IMR-90 (cell line): ENCODE measurements around the gene FNDC3A. TPM values are rescaled to one million over a fixed set of nuclear protein-coding genes. Genes with fewer than 3 reads are reported as not detected.
"Not testable (repeated sequence)": the region's sequence is repeated elsewhere in the genome, so short reads cannot be mapped to it uniquely, and the experiment has no call there.

ENCODE experiments used
- ATAC-seq: fragments of 200-7000 bp; cut with Tn5 transposase; 2 replicates; pipeline ENCODE4 v1.9.1; 2020; ENCODE audit warnings: low read depth, mild to moderate bottlenecking, moderate library complexity
- BruUV-seq: library from RNA; stranded (reverse); fragments of 400-500 nt; replicated peaks from 2 replicates; lab custom pipeline; 2021; lab: Mats Ljungman, UMichigan
- CTCF ChIA-PET: fragments of 300-600 bp; formaldehyde crosslinking; extraction: SDS; loops from one replicate; lab custom pipeline; 2021; ENCODE audit warnings: antibody characterized with exemption; lab: Yijun Ruan, JAX
- POLR2A ChIA-PET: fragments of 300-600 bp; sonication (Branson Sonifier 250); formaldehyde crosslinking; loops from one replicate; lab custom pipeline; 2022; ENCODE audit warnings: antibody characterized with exemption; ENCODE audit not compliant: unreplicated experiment; lab: Charles Lee
- DNase-seq: peaks from one replicate; pipeline ENCODE4 v3.0.0; 2013
- H2AFZ ChIP-seq: replicated peaks from 2 replicates; pipeline ENCODE3; 2013; ENCODE audit warnings: low read length, mild to moderate bottlenecking; ENCODE audit not compliant: poor library complexity
- H2AK5ac ChIP-seq: 2 replicates; pipeline ENCODE4 v1.6.1; 2013; ENCODE audit warnings: low read depth, low read length, inconsistent platforms
- H2AK9ac ChIP-seq: replicated peaks from 2 replicates; pipeline ENCODE3; 2013; ENCODE audit warnings: mild to moderate bottlenecking, low read depth, low read length, moderate library complexity; ENCODE audit not compliant: poor library complexity
- H2BK120ac ChIP-seq: 2 replicates; pipeline ENCODE4 v1.6.1; 2013; ENCODE audit warnings: low read depth, low read length, inconsistent platforms
- H2BK15ac ChIP-seq: 3 replicates; pipeline ENCODE4 v1.6.1; 2013; ENCODE audit warnings: low read depth, low read length, inconsistent platforms
- H2BK20ac ChIP-seq: 2 replicates; pipeline ENCODE4 v1.6.1; 2013; ENCODE audit warnings: low read depth, mild to moderate bottlenecking, inconsistent platforms, low read length, moderate library complexity
- H2BK5ac ChIP-seq: 2 replicates; pipeline ENCODE4 v1.6.1; 2013; ENCODE audit warnings: mild to moderate bottlenecking, low read depth, low read length, inconsistent platforms; ENCODE audit not compliant: poor library complexity, severe bottlenecking
- H3K14ac ChIP-seq: replicated peaks from 2 replicates; pipeline ENCODE4 v1.6.1; 2013; ENCODE audit warnings: low read depth, low read length, inconsistent platforms
- H3K18ac ChIP-seq: 2 replicates; pipeline ENCODE4 v1.6.1; 2013; ENCODE audit warnings: low read depth, low read length, control low read depth
- H3K23ac ChIP-seq: 2 replicates; pipeline ENCODE4 v1.6.1; 2013; ENCODE audit warnings: low read depth, low read length, inconsistent platforms
- H3K27ac ChIP-seq: 2 replicates; pipeline ENCODE4 v1.5.1; 2013; ENCODE audit warnings: mild to moderate bottlenecking, control low read depth, low read length; ENCODE audit not compliant: insufficient read depth
- H3K27me3 ChIP-seq: 2 replicates; pipeline ENCODE4 v1.6.1; 2013; ENCODE audit warnings: low read length; ENCODE audit not compliant: control insufficient read depth, insufficient read depth
- H3K36me3 ChIP-seq: 2 replicates; pipeline ENCODE4 v1.6.1; 2013; ENCODE audit warnings: low read length, mixed read lengths; ENCODE audit not compliant: control insufficient read depth, insufficient read depth
- H3K4ac ChIP-seq: 2 replicates; pipeline ENCODE4 v1.6.1; 2013; ENCODE audit warnings: low read depth, low read length, inconsistent platforms
- H3K4me1 ChIP-seq: 2 replicates; pipeline ENCODE4 v1.6.1; 2013; ENCODE audit warnings: low read length, mixed read lengths; ENCODE audit not compliant: control insufficient read depth, insufficient read depth
- H3K4me2 ChIP-seq: 2 replicates; pipeline ENCODE4 v1.6.1; 2013; ENCODE audit warnings: low read depth, mild to moderate bottlenecking, control low read depth, low read length, moderate library complexity
- H3K4me3 ChIP-seq: 2 replicates; pipeline ENCODE4 v1.5.1; 2013; ENCODE audit warnings: low read depth, mild to moderate bottlenecking, control low read depth, low read length, moderate library complexity; ENCODE audit not compliant: insufficient read depth
- H3K56ac ChIP-seq: 2 replicates; pipeline ENCODE4 v1.6.1; 2013; ENCODE audit warnings: low read length, inconsistent platforms; ENCODE audit not compliant: insufficient read depth; ENCODE audit errors: extremely low read depth
- H3K79me1 ChIP-seq, 2 experiments: 2 replicates each; pipeline ENCODE4 v1.6.1; 2013; ENCODE audit warnings: low read length in 2 of 2, inconsistent platforms in 1 of 2, low read depth in 1 of 2
- H3K9ac ChIP-seq: 2 replicates; pipeline ENCODE4 v1.6.1; 2013; ENCODE audit warnings: low read depth, low read length, control low read depth
- H3K9me1 ChIP-seq: 2 replicates; pipeline ENCODE4 v1.6.1; 2013; ENCODE audit warnings: low read length, inconsistent platforms; ENCODE audit not compliant: insufficient read depth
- H3K9me3 ChIP-seq: 2 replicates; pipeline ENCODE4 v1.6.1; 2013; ENCODE audit warnings: low read length; ENCODE audit not compliant: control insufficient read depth, insufficient read depth
- H4K20me1 ChIP-seq: 2 replicates; pipeline ENCODE4 v1.6.1; 2013; ENCODE audit warnings: low read length, inconsistent platforms; ENCODE audit not compliant: insufficient read depth
- H4K5ac ChIP-seq: 2 replicates; pipeline ENCODE4 v1.6.1; 2013; ENCODE audit warnings: mild to moderate bottlenecking, low read depth, low read length, control low read depth
- H4K8ac ChIP-seq, 2 experiments: 2 replicates each; pipeline ENCODE4 v1.6.1; 2013; ENCODE audit warnings: low read depth in 2 of 2, low read length in 2 of 2, control low read depth in 1 of 2, inconsistent platforms in 1 of 2
- H4K91ac ChIP-seq: 2 replicates; pipeline ENCODE4 v1.6.1; 2013; ENCODE audit warnings: low read depth, low read length, inconsistent platforms; ENCODE audit not compliant: insufficient read depth
- CHD1 ChIP-seq: IDR thresholded peaks from 2 replicates; pipeline ENCODE4 v1.6.1; 2012; ENCODE audit warnings: low read depth, low read length, improper control_type of control experiment
- NFE2L2 ChIP-seq: fragments of 150-350 bp; IDR thresholded peaks from 2 replicates; pipeline ENCODE4 v1.6.1; 2016; ENCODE audit warnings: low read depth, mild to moderate bottlenecking, low read length
- SMC3 ChIP-seq: fragments of 150-350 bp; IDR thresholded peaks from 2 replicates; pipeline ENCODE4 v1.6.1; 2016; ENCODE audit warnings: low read depth, mild to moderate bottlenecking, antibody characterized with exemption, low read length, moderate library complexity
- WGBS, 2 experiments: methylation state at CpG; one replicate each; pipeline versions ENCODE4 v1.1.5 to v1.1.7; 2013; ENCODE audit warnings: missing lambda C conversion rate in 2 of 2; ENCODE audit not compliant: insufficient read length in 1 of 2; ENCODE audit errors: extremely low coverage in 2 of 2; 5-methylcytosine and 5-hydroxymethylcytosine counted together
- dilution Hi-C: fragments of 300-500 bp; cut with HindIII; formaldehyde crosslinking; loops from one replicate; pipeline ENCODE4 v1.14.3; 2018; ENCODE audit warnings: low sequenced_read_pairs; ENCODE audit not compliant: unreplicated experiment
- in situ Hi-C: fragments of 300-500 bp; cut with MboI; formaldehyde crosslinking; loops from 3 replicates; pipeline ENCODE4 v1.14.3; 2019; ENCODE audit warnings: low sequenced_read_pairs, inconsistent platforms, mixed read lengths
- intact Hi-C: fragments of 100-400 bp; cut with micrococcal nuclease; formaldehyde crosslinking; loops from 2 replicates; pipeline ENCODE4 v1.10.0; 2022
- polyA plus RNA-seq, 3 experiments: library from polyadenylated mRNA; depleted of rRNA; stranded (reverse); fragments of >200 nt; gene quantifications; 2 replicates each; pipeline ENCODE4 v1.2.3, GENCODE V29; 2012; ENCODE audit warnings: low replicate concordance in 1 of 3
- total RNA-seq: library from RNA; depleted of rRNA; stranded (reverse); fragments of >200 nt; gene quantifications from 2 replicates; pipeline ENCODE4 v1.2.3, GENCODE V29; 2012

FNDC3A gene
- total and polyA plus RNA-seq, 2 of the 4 experiments (the other 2 are of a cell fraction), result 29.2 to 60.4 TPM

DNA sequence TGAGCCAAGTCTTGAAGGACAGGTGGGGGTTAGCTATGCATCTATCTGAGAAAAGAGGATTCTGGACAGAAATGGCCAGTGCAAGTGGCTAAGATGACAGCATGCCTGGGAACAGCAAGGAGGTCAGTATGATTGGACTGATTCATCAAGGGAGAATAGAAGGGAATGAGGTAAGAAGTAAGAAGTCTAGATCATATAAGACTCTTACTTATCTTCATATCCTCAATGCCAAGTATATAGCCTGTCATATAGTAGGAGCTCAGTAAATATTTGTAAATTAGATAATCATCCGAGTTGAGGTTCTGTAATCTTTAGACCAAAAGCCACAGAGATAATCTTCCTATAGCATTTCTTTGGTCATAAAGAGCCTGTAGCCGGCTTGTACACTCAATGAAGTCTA is 141.2 kb downstream of the FNDC3A start:
- Histone ChIP-seq H4K20me1 (no peaks in the 10 kb centered on the region), H3K4me2 (no peak overlapping the region), H2BK120ac (no peak overlapping the region), H4K8ac (no peak overlapping the region), H3K27me3 (no peaks in the 10 kb centered on the region), H3K79me1 (peaks cover 39 to 41% of the 10 kb centered on the region in 2 experiments), H2BK15ac (no peak overlapping the region; the same call in 2 of the 3 replicates), H3K18ac (no peak overlapping the region), H3K56ac (no peak overlapping the region), H3K9me1 (0 out of 2 replicates have a peak, but pooled peaks cover 4% of the 10 kb centered on the region), H3K4ac (no peak overlapping the region), H2AK5ac (no peak overlapping the region), H3K27ac (no peak overlapping the region), H3K9ac (no peak overlapping the region), H3K4me1 (peaks cover 3% of the 10 kb centered on the region), H4K91ac (no peak overlapping the region), H2AK9ac (no peak overlapping the region), H3K4me3 (no peak overlapping the region), H2BK5ac (no peak overlapping the region), H3K14ac (no peak overlapping the region), H3K9me3 (no peaks in the 10 kb centered on the region), H3K23ac (no peak overlapping the region), H4K5ac (no peak overlapping the region), H3K36me3 (peaks cover 25% of the 10 kb centered on the region), H2BK20ac (no peak overlapping the region), H2AFZ (no peak overlapping the region)
- DNase-seq (no peak), ATAC-seq (no peak)
- in situ Hi-C loops, result no loop called here
- ChIA-PET POLR2A (no interaction called here), CTCF (no interaction called here)
- WGBS, 2 experiments, result 100% methylated on average over 1 of the region's 2 CpGs; no CpG with 5 or more reads in 1 of the 2 experiments
- dilution Hi-C loops, result no loop called here
- BruUV-seq, result no TSS peak
- intact Hi-C loops, result loop anchor here (10.0 kb wide), 1 partner anchor 342 kb away; no protein-coding TSS in a partner anchor
- TF ChIP-seq CHD1 (no peak), NFE2L2 (no peak), SMC3 (no peak)

DNA sequence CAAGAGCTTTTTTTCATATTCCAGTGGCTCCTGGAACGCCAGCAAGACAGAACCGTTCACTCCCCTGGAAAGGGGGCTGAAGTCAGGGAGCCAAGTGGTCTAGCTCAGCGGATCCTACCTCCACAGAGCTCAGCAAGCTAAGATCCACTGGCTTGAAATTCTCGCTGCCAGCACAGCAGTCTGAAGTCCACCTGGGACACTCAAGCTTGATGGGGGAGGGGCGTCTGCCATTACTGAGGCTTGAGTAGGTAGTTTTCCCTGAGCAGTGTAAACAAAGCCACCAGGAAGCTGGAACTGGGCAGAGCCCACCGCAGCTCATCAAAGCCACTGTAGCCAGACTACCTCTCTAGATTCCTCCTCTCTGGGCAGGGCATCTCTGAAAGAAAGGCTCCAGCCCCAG is 142.7 kb downstream of the FNDC3A start:
- H2BK20ac ChIP-seq, H3K9ac ChIP-seq, CTCF ChIA-PET, H3K18ac ChIP-seq, H4K91ac ChIP-seq, in situ Hi-C loops, H3K27ac ChIP-seq, H2AK5ac ChIP-seq, H3K4me3 ChIP-seq, H4K8ac ChIP-seq, H3K23ac ChIP-seq, H3K56ac ChIP-seq, ATAC-seq, H4K5ac ChIP-seq, H3K27me3 ChIP-seq, BruUV-seq, H2BK15ac ChIP-seq, H3K4me2 ChIP-seq, H4K20me1 ChIP-seq, H3K9me1 ChIP-seq, DNase-seq, H2AFZ ChIP-seq, H3K14ac ChIP-seq, H2BK5ac ChIP-seq, dilution Hi-C loops, H2AK9ac ChIP-seq, H3K4me1 ChIP-seq, H2BK120ac ChIP-seq, H3K9me3 ChIP-seq, H3K4ac ChIP-seq: not testable (repeated sequence)
- 100% methylated on average over 1 of the region's 6 CpGs; no CpG with 5 or more reads in 1 of the 2 experiments for WGBS, 2 experiments
- intact Hi-C loops, result loop anchor here (10.0 kb wide), 1 partner anchor 344 kb away; no protein-coding TSS in a partner anchor
- peaks cover 34 to 36% of the 10 kb centered on the region in 2 experiments for H3K79me1 ChIP-seq
- POLR2A ChIA-PET, result interaction anchor here (0.6 kb wide), 1 partner anchor 97 kb away, joined by 3 read pairs; no protein-coding TSS in a partner anchor
- H3K36me3 ChIP-seq, result peaks cover 25% of the 10 kb centered on the region
